SKM-1 treated with dmso at 0.1 percent for 144 hours (cell line): Measurements from ENCODE around the gene AIF1L.
"Not testable (repeated sequence)": the region's sequence is repeated elsewhere in the genome, so short reads cannot be mapped to it uniquely, and the experiment has no call there.

ENCODE experiments used
- DNase-seq: peaks from one replicate; lab custom pipeline; 2025; ENCODE audit not compliant: unreplicated experiment; lab: John Stamatoyannopoulos, UW

Gene AIF1L

DNA sequence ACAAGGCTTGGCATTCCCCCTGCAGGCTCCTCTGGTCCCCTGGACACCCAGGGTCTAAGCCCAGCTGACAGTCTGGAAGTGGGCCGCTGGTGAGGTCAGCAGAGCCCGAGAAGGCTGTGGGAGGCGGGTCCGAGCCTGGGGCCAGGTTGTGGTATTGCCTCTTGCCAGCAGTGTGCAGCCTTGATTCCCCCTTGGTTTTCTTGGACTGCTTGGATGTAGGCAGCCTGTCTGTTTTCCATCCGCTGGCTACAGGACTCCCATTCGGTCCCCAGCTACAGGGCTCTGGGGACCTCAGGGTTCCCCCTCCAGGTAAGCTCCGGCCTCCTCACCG lies 1.6 kb downstream of the AIF1L start:
- DNase-seq: no peak

GRCh38 chr9:131098391-131099101 lies 2.2 kb downstream of the AIF1L start:
- DNase-seq: no peak

DNA sequence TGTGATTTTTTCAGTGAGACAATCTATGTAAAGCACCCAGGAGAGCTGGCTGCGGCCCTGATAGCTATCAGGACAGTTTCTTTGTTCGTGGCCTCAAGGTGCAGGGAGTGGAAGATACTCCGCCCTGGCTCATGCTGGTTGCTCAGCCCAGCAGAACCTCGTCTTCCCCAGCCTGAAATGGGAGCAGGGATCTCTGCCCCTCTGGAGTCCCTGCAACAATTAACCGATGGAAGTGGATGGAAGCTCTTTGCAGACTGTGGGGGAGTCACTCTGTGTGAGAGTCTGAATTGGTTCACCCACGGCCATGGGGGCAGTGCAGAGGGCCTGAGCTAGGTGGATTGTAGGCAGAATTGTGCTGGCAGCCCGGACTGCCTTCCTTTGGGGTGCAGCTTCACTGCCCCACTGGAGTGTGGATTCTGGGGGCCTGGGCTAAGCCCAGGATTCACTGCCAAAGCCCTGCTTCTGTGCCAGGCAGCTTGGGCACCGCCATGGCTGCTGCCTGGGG lies 2.8 kb downstream of the AIF1L start:
- DNase-seq: no peak

GRCh38 chr9:131099845-131100244 lies 3.5 kb downstream of the AIF1L start:
- not testable (repeated sequence) for DNase-seq

GRCh38 chr9:131100445-131100844 lies 4.1 kb downstream of the AIF1L start:
- DNase-seq: no peak

DNA sequence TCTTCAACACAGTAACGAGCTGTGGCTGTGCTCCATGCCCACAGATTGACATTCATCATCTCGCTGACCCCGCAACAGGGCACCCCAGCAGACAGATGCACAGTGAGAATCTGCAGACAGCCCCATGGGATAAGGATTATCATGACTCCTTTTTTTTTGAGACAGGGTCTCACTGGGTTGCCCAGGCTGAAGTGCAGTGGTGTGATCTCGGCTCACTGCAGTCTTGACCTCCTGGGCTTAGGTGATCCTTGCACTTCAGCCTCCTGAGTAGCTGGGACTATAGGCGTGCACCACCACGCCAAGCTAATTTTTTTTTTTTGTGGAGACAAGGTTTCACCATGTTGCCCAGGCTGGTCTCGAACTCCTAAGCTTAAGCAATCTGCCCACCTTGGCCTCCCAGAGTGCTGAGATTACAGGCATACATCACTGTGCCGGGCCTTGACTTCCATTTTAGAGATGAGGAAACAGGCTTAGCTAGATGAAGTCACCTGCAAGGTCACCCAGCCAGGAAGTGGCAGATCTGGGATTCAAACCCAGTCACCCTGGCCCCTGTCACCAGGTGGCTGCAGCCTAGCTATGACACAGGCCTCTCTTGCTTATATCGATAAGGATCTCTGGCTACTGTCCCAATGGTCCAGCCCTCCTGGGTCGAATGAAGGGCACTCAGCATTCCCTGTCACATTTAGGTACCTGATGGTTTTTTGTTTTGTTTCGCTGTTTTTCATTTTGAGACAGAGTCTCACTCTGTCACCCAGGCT lies 5.1 kb downstream of the AIF1L start:
- no peak for DNase-seq

GRCh38 chr9:131103024-131103423 lies 6.7 kb downstream of the AIF1L start:
- DNase-seq: no peak

DNA sequence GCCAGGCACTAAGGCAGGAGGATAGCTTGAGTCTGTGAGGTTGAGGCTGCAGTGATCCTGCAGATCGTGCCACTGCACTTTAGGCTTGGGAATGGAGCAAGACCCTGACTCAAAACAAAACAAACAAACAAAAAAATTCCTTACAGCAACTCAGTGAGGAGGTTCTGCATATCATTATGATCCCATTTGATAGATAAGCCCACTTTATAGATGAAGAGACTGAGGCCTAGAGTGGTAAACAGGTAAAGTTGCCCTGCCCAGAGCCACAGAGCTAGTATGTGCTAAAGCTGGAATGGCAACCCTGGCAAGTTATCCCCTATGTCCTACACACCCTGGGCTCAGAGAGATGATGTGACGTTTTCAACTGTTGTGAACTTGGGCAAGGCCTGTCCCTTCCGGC lies 7.2 kb downstream of the AIF1L start:
- no peak for DNase-seq

GRCh38 chr9:131104016-131104740 lies 7.8 kb downstream of the AIF1L start:
- DNase-seq: no peak

DNA sequence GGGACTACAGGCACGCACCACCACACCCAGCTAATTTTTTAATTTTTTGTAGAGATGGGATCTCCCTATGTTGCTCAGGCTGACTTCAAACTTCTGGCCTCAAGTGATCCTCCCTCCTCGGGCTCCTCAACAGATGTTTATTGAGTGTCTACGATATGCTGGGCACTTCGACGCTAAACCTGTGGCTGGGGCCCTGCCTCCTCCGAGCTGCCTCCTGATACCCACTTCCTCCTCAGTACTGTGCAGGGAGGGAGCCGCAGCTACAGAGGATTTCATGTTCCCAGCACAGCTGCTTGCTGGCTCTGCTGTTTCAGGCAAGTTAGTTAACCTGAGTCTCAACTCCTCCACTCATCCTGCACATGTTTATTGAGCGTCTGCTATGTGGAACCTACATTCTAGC lies 9.6 kb downstream of the AIF1L start:
- no peak for DNase-seq

- DNase-seq: no peak
Measured at GRCh38 chr9:131107760-131108159, 11.4 kb downstream of the AIF1L start.

- DNase-seq: no peak
Measured at GRCh38 chr9:131111186-131111853, 15.0 kb downstream of the AIF1L start.

- no peak for DNase-seq
Measured at GRCh38 chr9:131111854-131112311, 15.6 kb downstream of the AIF1L start.

DNA sequence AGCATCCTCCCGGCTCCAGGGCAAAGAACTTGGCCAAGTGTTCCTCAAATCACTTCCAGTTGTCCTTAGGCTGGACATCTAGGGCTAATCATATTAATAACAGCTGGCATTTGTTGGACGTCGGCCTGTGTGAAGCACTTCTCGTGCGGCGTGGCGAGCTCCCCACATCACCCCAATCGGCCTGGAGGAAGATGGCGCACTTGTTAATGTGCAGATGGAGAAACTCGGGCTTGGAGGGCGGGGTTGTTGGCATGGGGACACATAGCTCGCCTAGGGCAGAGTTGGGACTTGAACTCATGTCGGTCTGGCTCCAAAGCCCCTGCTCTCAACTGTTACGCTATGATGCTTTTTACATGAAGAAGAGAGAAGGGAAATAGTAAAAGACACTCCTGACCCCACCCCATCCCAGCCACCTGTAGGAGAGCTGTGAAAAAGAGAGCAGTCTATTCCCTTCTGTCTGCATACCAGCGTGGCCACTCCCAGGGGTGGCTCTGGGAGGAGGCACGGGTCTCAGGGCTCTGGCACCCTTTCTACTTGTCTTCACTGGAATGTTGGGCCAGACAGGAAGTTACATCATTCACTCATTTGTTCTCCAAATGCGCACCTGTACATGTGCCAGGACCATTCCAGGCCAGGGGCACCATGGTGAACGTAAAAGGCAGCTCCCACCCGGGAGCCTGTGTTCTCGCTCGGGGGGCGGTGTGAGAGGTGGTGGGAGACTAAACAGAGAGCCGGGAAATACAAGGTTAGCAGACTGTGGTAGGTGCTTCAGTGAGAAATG lies 16.2 kb downstream of the AIF1L start:
- no peak for DNase-seq

DNA sequence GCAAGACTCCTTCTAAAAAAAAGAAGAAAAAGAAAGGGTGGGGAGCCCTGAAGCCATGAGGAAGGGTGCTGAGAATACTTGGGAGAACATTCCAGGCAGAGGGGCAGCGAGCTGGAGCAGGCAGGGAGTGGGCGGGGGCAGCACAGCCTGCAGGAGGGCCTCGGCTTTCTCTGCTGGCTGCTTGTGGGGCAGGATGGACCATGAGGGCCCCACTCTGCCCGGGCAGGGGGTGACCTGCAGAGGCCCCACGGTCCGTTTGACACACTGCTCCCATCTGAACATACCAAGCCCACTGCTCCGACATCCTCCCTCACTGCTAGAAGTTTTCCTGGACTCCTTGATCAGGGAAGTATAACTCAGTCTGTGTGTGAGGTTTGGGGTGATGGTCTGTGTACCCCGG lies 17.3 kb downstream of the AIF1L start:
- DNase-seq: no peak

DNA sequence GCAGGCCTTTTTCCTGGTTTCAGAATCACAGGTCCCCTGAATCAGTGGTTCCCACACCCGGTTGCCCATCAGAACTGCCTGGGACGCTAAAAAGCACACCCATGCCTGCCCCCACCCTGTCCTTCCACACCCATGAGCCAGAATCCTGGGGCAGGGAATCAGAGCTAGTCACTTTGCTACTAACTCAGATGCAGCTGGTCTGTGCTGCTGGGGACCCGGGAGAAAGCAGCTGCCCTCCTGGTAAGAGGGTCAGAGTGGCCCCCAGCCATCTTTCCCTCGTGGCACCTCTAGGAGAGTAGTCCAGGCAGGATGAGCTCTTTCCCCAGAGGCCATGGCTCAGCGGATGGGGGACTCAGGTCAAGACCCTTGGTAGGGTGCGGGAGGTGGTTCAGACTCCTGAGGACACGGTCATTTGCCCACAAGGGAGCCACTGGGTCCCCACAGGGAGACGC lies 17.8 kb downstream of the AIF1L start:
- DNase-seq: no peak

GRCh38 chr9:131115360-131115742 lies 19.0 kb downstream of the AIF1L start:
- not testable (repeated sequence) for DNase-seq

DNA sequence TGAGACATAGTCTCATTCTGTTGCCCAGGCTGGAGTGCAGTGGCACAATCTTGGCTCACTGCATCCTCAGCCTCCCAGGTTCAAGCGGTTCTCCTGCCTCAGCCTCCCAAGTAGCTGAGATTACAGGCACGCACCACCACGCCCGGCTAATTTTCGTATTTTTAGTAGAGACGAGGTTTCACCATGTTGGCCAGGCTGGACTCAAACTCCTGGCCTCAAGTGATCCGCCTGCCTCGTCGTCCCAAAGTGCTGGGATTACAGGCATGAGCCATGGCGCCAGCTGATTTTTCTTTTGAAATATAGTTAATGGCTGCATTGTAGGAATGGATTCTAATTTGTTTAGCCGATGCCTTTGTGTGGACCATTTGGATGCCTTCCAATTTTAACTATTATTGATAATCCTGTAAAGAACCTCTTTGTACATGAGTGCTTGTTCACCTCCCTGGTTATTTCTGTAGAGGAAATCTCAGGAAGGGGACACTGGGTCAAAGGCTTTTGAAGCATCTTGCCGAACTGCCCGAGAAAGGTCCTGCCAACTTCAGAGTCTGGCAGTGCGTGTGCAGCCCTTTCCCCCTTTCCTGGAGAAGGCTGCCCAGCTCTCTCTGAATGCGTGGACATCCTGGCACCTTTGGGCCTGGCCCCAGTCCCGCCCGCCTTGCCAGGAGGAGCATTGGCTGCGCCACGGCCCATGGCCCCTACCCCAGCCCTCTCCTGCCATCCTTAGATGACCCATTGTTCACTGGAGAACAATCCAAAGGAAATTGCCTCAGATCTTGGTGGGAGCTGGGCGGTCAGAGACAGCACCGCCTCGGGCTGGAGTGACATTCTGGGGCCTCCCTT lies 20.2 kb downstream of the AIF1L start:
- DNase-seq: no peak

DNA sequence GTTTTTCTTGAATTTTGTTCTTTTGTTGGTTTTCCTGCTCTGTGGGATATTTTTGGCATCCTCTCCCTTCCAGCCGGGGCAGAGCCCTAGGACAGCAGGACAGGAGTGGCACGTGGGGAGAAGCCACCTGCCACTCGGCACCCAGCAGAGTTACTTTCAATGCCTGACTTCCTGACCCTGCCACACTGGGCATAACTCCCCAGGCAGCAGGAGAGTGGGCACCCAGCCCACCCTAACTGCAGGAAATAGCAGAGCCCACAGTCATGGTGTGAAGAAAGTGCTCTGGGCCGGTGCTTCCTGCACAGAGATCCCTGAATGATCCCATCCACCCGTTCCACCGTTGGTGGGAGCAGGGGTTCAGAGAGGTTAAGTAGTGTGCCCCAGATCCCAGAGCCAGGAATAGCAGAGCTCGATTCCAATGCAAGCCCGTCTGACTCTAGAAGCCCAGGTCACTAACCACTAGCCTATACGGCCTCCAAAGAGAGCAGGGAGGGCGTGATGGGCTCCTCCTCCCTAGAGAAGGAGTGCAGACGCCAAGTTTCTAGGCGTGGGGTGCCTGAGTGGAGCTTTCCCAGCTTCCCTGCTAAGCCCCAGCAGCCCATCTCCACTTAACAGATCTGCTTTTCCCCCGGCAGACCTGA lies 20.9 kb downstream of the AIF1L start:
- DNase-seq: no peak
